ENCODE results near the gene ZFYVE21. TPM values are rescaled to one million over a fixed set of nuclear protein-coding genes. Genes with fewer than 3 reads are reported as not detected.
"Not testable (repeated sequence)": the region's sequence is repeated elsewhere in the genome, so short reads cannot be mapped to it uniquely, and the experiment has no call there.

Gene ZFYVE21
- total RNA-seq, 1 donor from 2014 or later, result 44.0 TPM

GRCh38 chr14:103688441-103688840, 27.2 kb upstream of the ZFYVE21 start:
- DNase-seq (ENCODE audit: low read depth, low spot score), result no peak
- Mint-ChIP-seq H3K4me3 (no peak overlapping the region), H3K4me1 (no peaks in the 10 kb centered on the region), H3K27ac (ENCODE audit: unreplicated experiment) (no peak overlapping the region), H3K36me3 (ENCODE audit: low read depth) (peaks cover 3% of the 10 kb centered on the region), H3K9me3 (no peaks in the 10 kb centered on the region), H3K27me3 (ENCODE audit: low read depth) (no peaks in the 10 kb centered on the region)
- TF ChIP-seq CTCF (conservative IDR thresholded peaks at IDR 0.05), result no peak

- TF ChIP-seq CTCF (conservative IDR thresholded peaks at IDR 0.05), result no peak
- no peak for DNase-seq (ENCODE audit: low read depth, low spot score)
- H3K36me3 Mint-ChIP-seq (ENCODE audit: low read depth), result peaks cover 3% of the 10 kb centered on the region
- H3K9me3 Mint-ChIP-seq, result no peaks in the 10 kb centered on the region
- no peak overlapping the region for H3K27ac Mint-ChIP-seq (ENCODE audit: unreplicated experiment)
- no peak overlapping the region for H3K4me3 Mint-ChIP-seq
- no peaks in the 10 kb centered on the region for H3K27me3 Mint-ChIP-seq (ENCODE audit: low read depth)
- no peaks in the 10 kb centered on the region for H3K4me1 Mint-ChIP-seq
Measured at GRCh38 chr14:103688906-103689902, 26.4 kb upstream of the ZFYVE21 start.

GRCh38 chr14:103690332-103690731, 25.3 kb upstream of the ZFYVE21 start:
- Mint-ChIP-seq H3K27me3 (ENCODE audit: low read depth) (peaks cover under 1% of the 10 kb centered on the region), H3K9me3 (no peaks in the 10 kb centered on the region), H3K36me3 (ENCODE audit: low read depth) (peaks cover 3% of the 10 kb centered on the region), H3K4me1 (peaks cover 1% of the 10 kb centered on the region), H3K27ac (ENCODE audit: unreplicated experiment) (no peak overlapping the region), H3K4me3 (no peak overlapping the region)
- no peak for TF ChIP-seq CTCF (conservative IDR thresholded peaks at IDR 0.05)
- no peak for DNase-seq (ENCODE audit: low read depth, low spot score)

DNA sequence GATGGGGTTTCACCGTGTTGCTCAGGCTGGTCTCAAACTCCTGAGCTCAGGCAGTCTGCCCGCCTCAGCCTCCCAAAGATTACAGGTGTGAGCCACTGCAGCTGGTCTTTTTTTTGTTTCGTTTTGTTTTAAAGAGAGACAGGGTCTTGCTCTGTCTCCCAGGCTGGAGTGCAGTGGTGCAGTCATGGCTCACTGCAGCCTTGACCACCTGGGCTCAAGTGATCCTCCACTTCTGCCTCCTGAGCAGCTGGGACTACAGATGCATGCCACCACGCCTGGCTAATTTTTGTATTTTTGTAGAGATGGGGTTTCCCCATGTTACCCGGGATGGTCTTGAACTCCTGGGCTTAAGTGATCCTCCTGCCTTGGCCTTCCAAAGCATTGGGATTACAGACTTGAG, 24.0 kb upstream of the ZFYVE21 start:
- not testable (repeated sequence) for H3K27ac Mint-ChIP-seq (ENCODE audit: unreplicated experiment); H3K36me3 Mint-ChIP-seq (ENCODE audit: low read depth); DNase-seq (ENCODE audit: low read depth, low spot score); H3K27me3 Mint-ChIP-seq (ENCODE audit: low read depth); H3K4me3 Mint-ChIP-seq; H3K9me3 Mint-ChIP-seq
- peaks cover 15% of the 10 kb centered on the region for H3K4me1 Mint-ChIP-seq

- H3K4me1 Mint-ChIP-seq, result peaks cover 20% of the 10 kb centered on the region
- no peak for DNase-seq (ENCODE audit: low read depth, low spot score)
- peaks cover 7% of the 10 kb centered on the region for H3K27me3 Mint-ChIP-seq (ENCODE audit: low read depth)
- no peaks in the 10 kb centered on the region for H3K36me3 Mint-ChIP-seq (ENCODE audit: low read depth)
- no peak overlapping the region for H3K27ac Mint-ChIP-seq (ENCODE audit: unreplicated experiment)
- no peaks in the 10 kb centered on the region for H3K9me3 Mint-ChIP-seq
- no peak overlapping the region for H3K4me3 Mint-ChIP-seq
- TF ChIP-seq CTCF (conservative IDR thresholded peaks at IDR 0.05), result no peak
Measured at GRCh38 chr14:103692159-103692558, 23.5 kb upstream of the ZFYVE21 start.

GRCh38 chr14:103692871-103693270, 22.7 kb upstream of the ZFYVE21 start:
- Mint-ChIP-seq H3K4me3 (no peak overlapping the region), H3K9me3 (no peaks in the 10 kb centered on the region), H3K27ac (ENCODE audit: unreplicated experiment) (no peak overlapping the region), H3K27me3 (ENCODE audit: low read depth) (peaks cover 9% of the 10 kb centered on the region), H3K4me1 (peaks cover 22% of the 10 kb centered on the region), H3K36me3 (ENCODE audit: low read depth) (no peaks in the 10 kb centered on the region)
- TF ChIP-seq CTCF (conservative IDR thresholded peaks at IDR 0.05), result no peak
- DNase-seq (ENCODE audit: low read depth, low spot score), result no peak

All from neural crest cell (in vitro differentiated cells).